Dendritic cell treated with granulocyte-macrophage colony-stimulating factor and Interleukin-4, amounts not matched to agents 40 ng/mL and 50 ng/mL, for 4 days (primary cell): ENCODE measurements around the gene GASK1A.

ENCODE experiments used
- H3K27ac Mint-ChIP-seq: one replicate; pipeline ENCODE4 v1.8.0; 2022; ENCODE audit warnings: mild to moderate bottlenecking, mixed read lengths
- H3K27me3 Mint-ChIP-seq: one replicate; pipeline ENCODE4 v1.8.0; 2022; ENCODE audit warnings: mild to moderate bottlenecking, mixed read lengths
- H3K36me3 Mint-ChIP-seq: one replicate; pipeline ENCODE4 v1.8.0; 2022; ENCODE audit warnings: low read depth, mixed read lengths
- H3K4me1 Mint-ChIP-seq: one replicate; pipeline ENCODE4 v1.8.0; 2022; ENCODE audit warnings: low read depth, mixed read lengths
- H3K4me3 Mint-ChIP-seq: one replicate; pipeline ENCODE4 v1.8.0; 2022; ENCODE audit warnings: mild to moderate bottlenecking, moderate library complexity, mixed read lengths
- H3K9me3 Mint-ChIP-seq: one replicate; pipeline ENCODE4 v1.8.0; 2022; ENCODE audit warnings: mixed read lengths
- intact Hi-C: fragments of 100-400 bp; cut with micrococcal nuclease; formaldehyde crosslinking; loops from one replicate; pipeline ENCODE4 v1.15.0; 2022

The GASK1A gene

DNA sequence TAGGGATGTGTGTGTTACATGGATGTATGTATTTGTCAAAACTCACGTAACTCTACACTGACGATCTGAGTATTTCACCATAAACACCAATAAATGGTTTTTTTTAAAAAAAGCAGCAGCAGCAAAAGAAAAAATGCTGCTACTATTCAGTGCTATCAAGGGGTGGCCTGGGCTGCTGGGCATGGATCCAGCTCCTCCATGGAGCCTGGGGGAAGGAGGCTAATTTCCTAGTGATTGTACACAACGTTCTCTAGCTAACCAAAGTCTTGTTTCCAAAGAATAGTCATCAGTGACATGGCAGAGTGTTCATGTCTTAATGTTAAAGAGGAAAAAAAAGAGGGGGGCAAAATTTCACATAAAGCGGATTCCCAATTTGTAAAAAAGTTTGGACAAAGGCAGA, 97.7 kb downstream of the GASK1A start:
- H3K9me3 Mint-ChIP-seq = no peaks in the 10 kb centered on the region
- no peak overlapping the region for H3K4me3 Mint-ChIP-seq
- H3K4me1 Mint-ChIP-seq = no peaks in the 10 kb centered on the region
- H3K36me3 Mint-ChIP-seq = peaks cover 17% of the 10 kb centered on the region
- intact Hi-C loops = loop anchor here (10.0 kb wide), 1 partner anchor 112 kb away; no protein-coding TSS in a partner anchor
- H3K27me3 Mint-ChIP-seq = peaks cover 2% of the 10 kb centered on the region
- H3K27ac Mint-ChIP-seq = no peak overlapping the region

DNA sequence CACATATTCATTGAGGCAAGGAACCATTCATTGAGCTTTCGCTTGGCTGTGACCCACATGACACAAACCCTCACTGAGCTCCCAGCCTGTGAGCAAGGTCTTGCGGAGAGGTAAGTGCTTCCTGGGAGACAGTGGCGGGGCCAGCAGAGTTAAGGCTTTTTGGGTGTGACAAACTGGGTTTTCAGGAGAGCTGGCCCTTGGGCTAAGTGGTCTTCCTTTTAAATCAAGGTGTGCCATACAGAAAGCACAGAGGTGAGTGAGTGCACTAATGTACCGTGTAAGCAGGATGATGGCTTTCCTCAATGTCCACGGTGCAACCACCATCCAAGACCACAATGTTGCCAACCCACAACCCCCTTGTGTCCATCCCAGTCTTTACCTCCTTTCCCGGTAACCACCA, 98.2 kb downstream of the GASK1A start:
- intact Hi-C loops = loop anchor here (10.0 kb wide), 1 partner anchor 112 kb away; no protein-coding TSS in a partner anchor
- peaks cover 17% of the 10 kb centered on the region for H3K36me3 Mint-ChIP-seq
- H3K9me3 Mint-ChIP-seq = no peaks in the 10 kb centered on the region
- peaks cover 2% of the 10 kb centered on the region for H3K27me3 Mint-ChIP-seq
- H3K4me1 Mint-ChIP-seq = no peaks in the 10 kb centered on the region
- H3K27ac Mint-ChIP-seq = no peak overlapping the region
- no peak overlapping the region for H3K4me3 Mint-ChIP-seq

DNA sequence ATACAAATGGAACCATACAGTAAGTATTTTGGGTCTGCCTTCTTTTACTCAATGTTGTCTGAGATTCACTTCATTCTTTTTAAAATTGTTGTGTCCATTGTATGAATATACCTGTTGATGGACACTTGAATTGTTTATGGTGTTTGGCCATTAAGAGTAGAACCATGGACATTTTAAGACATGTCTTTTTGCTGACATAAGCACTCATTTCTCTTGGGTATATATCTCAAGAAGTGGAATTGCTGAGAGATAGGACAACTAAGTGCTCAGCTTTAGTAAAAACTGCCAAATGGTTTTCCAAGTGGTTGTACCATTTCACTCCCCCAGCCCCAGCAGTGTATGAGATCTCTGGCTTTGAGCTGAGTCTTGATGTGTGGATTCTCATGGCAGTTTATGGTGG, 98.6 kb downstream of the GASK1A start:
- H3K27ac Mint-ChIP-seq = no peak overlapping the region

DNA sequence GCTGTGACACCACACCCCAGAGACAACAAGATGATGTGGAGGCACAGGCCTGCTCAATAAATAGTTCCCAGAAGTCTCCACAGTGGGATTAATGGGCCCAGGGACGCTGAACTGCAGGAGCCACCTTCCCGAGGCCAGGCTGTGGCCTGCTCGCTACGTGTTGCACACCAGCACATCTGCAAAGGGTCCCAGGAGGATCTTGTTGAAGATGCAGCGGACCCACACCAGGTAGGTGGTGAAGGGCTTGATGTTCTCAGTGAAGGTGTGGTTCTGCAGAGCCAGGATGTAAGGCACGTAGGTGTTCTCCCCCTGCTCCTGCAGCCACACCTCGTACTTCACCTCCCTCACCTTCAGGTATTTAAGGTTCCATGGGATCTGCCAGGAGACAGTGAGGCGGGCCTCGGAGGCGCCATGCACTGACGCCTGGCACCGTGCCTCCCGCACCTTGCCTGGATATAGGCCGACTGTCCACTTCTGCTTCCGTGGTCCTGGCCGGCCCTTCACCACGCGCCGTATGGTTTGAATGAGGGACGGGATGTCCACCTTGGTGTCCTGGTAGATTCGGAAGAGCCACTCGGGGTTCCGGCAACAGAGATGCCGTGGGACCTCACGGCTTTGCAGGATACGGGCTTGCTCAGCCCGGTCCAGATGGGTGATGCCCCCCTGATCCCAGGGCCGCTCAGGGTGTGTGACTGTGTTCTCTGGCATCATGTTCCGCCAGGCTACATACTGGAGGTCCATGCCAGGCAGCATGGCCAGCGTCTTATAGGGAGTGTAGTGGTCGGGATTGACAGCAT, 100.6 kb downstream of the GASK1A start:
- intact Hi-C loops = loop anchor here (10.0 kb wide), 1 partner anchor 115 kb away; no protein-coding TSS in a partner anchor
- no peak overlapping the region for H3K27ac Mint-ChIP-seq
- no peak overlapping the region for H3K4me3 Mint-ChIP-seq
- H3K9me3 Mint-ChIP-seq = no peaks in the 10 kb centered on the region
- H3K36me3 Mint-ChIP-seq = peaks cover 17% of the 10 kb centered on the region
- no peaks in the 10 kb centered on the region for H3K4me1 Mint-ChIP-seq
- no peaks in the 10 kb centered on the region for H3K27me3 Mint-ChIP-seq

More for the DNA sequence above, 98.6 kb downstream of the GASK1A start:
- no peaks in the 10 kb centered on the region for H3K9me3 Mint-ChIP-seq
- intact Hi-C loops = loop anchor here (10.0 kb wide), 1 partner anchor 113 kb away; no protein-coding TSS in a partner anchor
- no peak overlapping the region for H3K4me3 Mint-ChIP-seq
- H3K36me3 Mint-ChIP-seq = peaks cover 17% of the 10 kb centered on the region
- H3K27me3 Mint-ChIP-seq = peaks cover 2% of the 10 kb centered on the region
- H3K4me1 Mint-ChIP-seq = no peaks in the 10 kb centered on the region

DNA sequence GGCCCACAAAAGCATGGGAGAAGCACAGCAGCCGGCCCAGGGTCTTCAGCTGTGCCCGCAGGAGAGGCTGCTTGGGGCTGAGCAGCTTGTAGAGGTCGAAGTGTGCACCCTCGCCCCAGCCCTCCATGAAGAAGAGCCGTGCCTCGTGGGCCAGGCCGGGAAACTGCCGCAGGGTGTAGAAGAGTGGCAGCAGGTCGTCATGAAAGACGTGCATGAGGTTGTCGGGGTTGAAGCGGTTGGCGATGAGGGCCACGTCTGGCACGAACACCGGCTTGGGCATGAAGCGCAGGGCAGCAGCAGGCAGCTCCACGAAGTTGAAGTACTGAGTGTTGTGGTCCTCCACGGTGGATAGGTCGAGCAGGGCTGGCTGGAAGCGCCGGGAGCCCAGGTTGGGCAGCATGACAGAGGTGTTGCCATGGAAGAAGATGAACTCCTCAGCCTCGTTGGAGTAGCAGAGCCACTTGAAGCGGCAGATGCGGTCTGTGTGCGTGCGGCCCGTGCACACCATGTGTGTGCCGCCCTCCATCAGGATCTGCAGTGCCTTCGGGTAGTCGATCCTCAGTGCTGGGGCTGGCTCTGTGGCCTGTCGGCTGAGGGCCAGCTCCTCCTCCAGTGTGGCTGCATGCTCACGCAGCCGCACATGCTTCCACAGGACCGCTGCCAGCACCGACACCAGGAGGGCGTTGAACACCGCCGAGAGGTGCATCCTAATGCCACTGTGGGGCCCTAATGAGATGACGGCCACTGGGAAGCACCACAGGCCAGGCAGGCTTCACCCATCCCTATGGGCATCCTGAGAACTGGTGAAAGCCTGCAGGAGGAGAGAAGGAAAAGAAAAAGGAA, 101.8 kb downstream of the GASK1A start:
- Mint-ChIP-seq H3K27ac (no peak overlapping the region), H3K4me1 (no peaks in the 10 kb centered on the region), H3K9me3 (no peaks in the 10 kb centered on the region), H3K27me3 (no peaks in the 10 kb centered on the region), H3K36me3 (peaks cover 17% of the 10 kb centered on the region), H3K4me3 (no peak overlapping the region)
- intact Hi-C loops = no loop called here

DNA sequence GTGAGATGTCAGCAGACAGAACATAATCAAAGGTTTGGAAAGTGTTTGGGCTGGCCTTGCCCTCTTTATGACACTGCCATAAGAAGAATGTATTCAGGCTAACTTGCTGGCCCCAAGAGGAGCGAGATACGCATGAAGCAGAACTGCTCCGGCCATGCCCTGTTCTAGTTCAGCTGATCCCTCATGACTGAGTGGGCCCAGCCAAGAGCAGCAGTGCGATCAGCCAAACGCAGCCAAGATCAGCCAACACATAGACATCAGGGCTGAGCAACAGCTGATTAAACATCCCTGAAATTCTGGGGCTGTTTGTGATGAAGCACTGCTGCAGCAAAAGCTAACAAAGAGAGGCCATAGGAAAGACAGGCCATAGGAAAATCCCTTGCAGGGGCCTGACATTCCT, 102.7 kb downstream of the GASK1A start:
- no peaks in the 10 kb centered on the region for H3K9me3 Mint-ChIP-seq
- intact Hi-C loops = no loop called here
- H3K27me3 Mint-ChIP-seq = no peaks in the 10 kb centered on the region
- H3K4me1 Mint-ChIP-seq = no peaks in the 10 kb centered on the region
- H3K4me3 Mint-ChIP-seq = no peak overlapping the region
- peaks cover 17% of the 10 kb centered on the region for H3K36me3 Mint-ChIP-seq
- H3K27ac Mint-ChIP-seq = no peak overlapping the region

DNA sequence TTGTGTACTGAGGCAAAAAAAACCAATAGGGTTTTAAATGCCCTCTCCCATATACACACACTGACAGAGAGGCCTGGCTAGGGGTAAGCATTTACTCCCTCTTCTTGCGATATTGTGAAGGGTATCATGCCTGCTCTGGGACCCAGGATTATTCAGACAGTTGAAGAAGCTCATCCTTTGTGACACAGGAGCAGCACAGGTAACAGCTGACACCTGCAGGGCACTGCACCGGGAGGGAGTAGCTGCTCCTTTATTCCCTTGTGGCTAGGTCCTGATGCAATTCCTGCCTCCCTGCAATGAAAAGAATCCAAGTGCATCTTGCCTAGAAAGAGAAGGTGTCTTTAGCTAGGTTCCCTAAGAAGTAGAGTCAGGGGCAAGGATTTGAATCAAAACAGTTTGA, 103.3 kb downstream of the GASK1A start:
- Mint-ChIP-seq H3K4me3 (no peak overlapping the region), H3K27me3 (no peaks in the 10 kb centered on the region), H3K9me3 (no peaks in the 10 kb centered on the region), H3K27ac (no peak overlapping the region), H3K4me1 (no peaks in the 10 kb centered on the region), H3K36me3 (peaks cover 17% of the 10 kb centered on the region)
- intact Hi-C loops = no loop called here

DNA sequence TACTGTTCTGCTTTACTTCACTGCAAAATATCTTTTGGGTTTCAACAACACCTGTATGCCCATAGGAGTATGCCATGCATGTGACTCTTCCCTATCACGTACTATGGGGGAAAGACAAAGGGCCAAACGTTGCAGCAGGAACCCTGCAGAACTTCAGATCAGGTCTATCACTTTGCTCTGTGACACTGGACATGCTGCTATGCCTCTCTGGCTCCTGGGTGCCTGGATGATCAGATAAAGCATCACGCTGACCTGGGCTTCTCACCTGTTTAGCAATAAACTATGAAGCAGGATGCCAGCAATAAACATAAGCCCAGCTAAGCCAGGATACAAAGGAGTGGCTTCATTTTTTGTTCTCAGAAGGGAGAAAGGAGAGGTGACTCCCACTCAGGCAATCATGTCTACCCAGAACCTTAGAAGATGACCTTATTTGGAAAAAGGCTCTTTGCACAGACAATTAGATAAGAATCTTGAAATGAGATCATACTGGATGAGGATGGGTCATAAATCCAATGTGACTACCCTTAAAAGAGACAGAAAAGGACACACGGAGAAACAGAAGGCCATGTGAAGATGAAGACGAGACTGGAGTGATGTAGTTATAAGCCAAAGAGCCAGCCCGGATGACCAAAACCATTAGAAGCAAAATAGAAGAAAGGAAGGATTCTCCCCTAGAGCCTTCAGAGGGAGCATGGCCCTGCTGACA, 107.5 kb downstream of the GASK1A start:
- Mint-ChIP-seq H3K9me3 (no peaks in the 10 kb centered on the region), H3K4me1 (peaks cover 6% of the 10 kb centered on the region), H3K4me3 (no peak overlapping the region), H3K27ac (no peak overlapping the region), H3K27me3 (no peaks in the 10 kb centered on the region), H3K36me3 (no peaks in the 10 kb centered on the region)
- intact Hi-C loops = no loop called here

DNA sequence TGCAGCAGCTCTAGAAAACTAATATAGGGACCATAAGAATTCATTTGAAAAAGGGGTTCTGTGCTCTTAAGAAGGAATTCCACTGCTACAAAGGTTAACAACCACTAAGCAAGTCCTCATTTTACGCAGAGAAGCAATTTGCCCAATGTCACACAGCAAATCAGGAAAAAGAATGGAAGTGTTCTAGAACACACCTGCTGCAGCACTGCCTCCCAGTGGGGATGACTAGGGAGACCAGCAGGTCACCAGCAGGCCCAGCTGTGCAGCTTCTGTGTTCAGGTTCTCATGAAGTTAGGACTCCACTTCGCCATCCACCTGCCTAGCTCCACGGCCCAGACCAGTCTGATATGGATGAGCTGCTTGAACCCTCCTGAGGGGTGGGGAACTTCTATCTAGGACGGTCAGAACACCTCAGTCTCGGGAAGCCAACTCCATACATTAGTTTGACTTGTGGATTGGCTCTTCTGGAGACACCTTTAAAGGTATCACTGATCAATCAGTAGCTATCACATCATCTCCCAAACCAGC, 108.2 kb downstream of the GASK1A start:
- H3K27me3 Mint-ChIP-seq = no peaks in the 10 kb centered on the region
- peaks cover 6% of the 10 kb centered on the region for H3K4me1 Mint-ChIP-seq
- no peaks in the 10 kb centered on the region for H3K9me3 Mint-ChIP-seq
- no peaks in the 10 kb centered on the region for H3K36me3 Mint-ChIP-seq
- intact Hi-C loops = no loop called here
- H3K4me3 Mint-ChIP-seq = no peak overlapping the region
- no peak overlapping the region for H3K27ac Mint-ChIP-seq

DNA sequence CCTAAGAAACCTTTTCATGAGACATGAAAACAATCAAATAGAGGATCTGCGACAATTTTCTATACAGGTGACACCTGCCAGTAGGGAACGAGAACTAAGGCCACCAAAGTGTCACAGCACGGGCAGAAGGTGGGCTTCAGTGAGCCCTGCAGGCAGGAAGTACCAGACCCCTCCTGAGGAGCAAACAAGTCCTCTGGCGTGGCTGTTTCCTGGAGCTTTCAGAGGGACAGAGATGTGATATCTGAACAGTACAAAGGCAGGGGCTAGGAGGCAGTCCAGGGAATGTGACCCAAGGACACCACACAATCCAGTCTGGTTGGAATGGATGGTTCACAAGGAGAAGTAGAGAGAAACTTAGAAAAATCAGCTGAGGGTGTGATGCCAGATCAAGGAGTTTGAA, 110.0 kb downstream of the GASK1A start:
- no peak overlapping the region for H3K4me3 Mint-ChIP-seq
- intact Hi-C loops = no loop called here
- H3K27ac Mint-ChIP-seq = no peak overlapping the region
- peaks cover 6% of the 10 kb centered on the region for H3K4me1 Mint-ChIP-seq
- H3K9me3 Mint-ChIP-seq = no peaks in the 10 kb centered on the region
- no peaks in the 10 kb centered on the region for H3K36me3 Mint-ChIP-seq
- no peaks in the 10 kb centered on the region for H3K27me3 Mint-ChIP-seq

DNA sequence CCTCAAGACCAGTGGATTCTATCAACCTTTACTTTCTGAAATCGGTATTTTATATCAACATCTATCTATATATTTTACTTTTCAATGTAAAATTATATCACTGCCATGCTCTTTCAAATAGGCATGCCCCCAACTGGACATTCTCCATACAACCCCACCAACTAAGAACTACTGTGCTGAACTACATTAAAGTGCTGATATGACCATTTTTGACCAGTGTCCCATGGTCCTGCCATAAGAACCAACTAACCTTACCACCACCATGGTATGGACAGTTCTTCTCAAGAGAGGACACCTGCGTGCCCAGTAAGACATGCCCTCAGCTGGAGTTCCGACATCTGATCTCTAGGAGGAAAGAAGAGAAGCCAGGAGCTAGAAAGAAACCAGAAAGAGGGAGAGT, 111.1 kb downstream of the GASK1A start:
- H3K9me3 Mint-ChIP-seq = no peaks in the 10 kb centered on the region
- H3K4me1 Mint-ChIP-seq = peaks cover 6% of the 10 kb centered on the region
- H3K27me3 Mint-ChIP-seq = no peaks in the 10 kb centered on the region
- no peak overlapping the region for H3K27ac Mint-ChIP-seq
- no peak overlapping the region for H3K4me3 Mint-ChIP-seq
- intact Hi-C loops = no loop called here
- no peaks in the 10 kb centered on the region for H3K36me3 Mint-ChIP-seq

DNA sequence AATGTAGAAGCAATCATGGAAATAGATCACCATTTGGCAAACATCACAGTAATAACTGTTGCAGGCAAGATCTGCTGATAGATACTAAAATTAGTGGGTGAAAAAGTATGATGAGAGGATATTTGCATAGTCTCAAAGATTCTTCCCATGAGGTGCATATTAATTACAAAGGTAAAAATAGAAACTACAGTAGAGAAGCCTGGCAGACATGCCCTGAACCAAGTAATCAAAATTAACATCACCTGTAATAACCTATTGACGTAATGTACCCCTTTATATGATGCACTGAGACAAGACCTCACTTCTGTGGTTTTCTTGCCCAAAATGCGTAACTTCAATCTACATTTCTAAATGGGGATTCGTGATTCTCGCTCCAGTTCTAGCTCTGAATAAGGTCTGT, 112.4 kb downstream of the GASK1A start:
- H3K9me3 Mint-ChIP-seq = no peaks in the 10 kb centered on the region
- H3K27ac Mint-ChIP-seq = no peak overlapping the region
- peaks cover 6% of the 10 kb centered on the region for H3K4me1 Mint-ChIP-seq
- no peaks in the 10 kb centered on the region for H3K36me3 Mint-ChIP-seq
- intact Hi-C loops = no loop called here
- no peaks in the 10 kb centered on the region for H3K27me3 Mint-ChIP-seq
- no peak overlapping the region for H3K4me3 Mint-ChIP-seq

DNA sequence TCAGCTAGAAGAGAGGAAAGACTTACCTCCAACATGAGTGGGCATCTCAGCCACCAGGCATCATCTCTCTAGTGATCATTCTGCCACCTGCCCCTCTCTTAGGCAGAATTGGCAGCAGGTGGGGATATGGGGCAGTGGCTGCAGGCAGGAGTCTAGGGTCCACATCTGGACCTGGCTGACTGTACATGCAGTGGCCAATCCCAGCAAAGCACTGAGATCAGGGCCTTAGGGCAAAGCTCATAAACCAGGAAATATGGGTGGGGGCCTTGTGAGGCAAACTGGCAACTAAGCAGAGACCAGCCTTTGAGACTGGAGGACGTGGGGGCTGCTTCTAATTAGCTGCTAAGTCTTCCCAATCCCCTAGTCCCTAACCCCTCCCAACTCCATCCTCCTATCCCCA, 113.9 kb downstream of the GASK1A start:
- no peak overlapping the region for H3K4me3 Mint-ChIP-seq
- intact Hi-C loops = no loop called here
- peaks cover 6% of the 10 kb centered on the region for H3K4me1 Mint-ChIP-seq
- H3K9me3 Mint-ChIP-seq = no peaks in the 10 kb centered on the region
- no peak overlapping the region for H3K27ac Mint-ChIP-seq
- no peaks in the 10 kb centered on the region for H3K36me3 Mint-ChIP-seq
- H3K27me3 Mint-ChIP-seq = no peaks in the 10 kb centered on the region

DNA sequence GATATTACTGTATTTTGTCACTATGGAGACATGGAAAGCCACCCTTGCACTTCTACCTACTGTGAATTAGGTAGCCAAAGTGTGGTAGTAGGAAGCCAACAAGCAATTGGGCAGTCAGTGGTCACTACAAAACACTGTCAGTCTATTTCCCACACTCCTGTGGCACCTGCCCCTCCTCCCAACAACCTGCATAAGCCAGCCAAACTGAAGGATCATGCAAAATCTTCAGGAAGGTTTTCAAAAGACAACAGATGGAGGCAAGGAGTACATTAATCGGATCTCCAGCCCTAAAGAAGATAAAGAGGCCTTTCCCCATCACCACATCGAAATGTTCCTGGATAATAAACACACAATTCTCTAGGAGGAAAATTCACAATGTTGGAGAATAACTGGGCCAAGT, 114.9 kb downstream of the GASK1A start:
- Mint-ChIP-seq H3K27ac (no peak overlapping the region), H3K36me3 (no peaks in the 10 kb centered on the region), H3K4me1 (peaks cover 6% of the 10 kb centered on the region), H3K9me3 (no peaks in the 10 kb centered on the region), H3K4me3 (no peak overlapping the region), H3K27me3 (no peaks in the 10 kb centered on the region)
- intact Hi-C loops = no loop called here
